ENCODE measurements around the gene ABCC1.

The ABCC1 gene

DNA sequence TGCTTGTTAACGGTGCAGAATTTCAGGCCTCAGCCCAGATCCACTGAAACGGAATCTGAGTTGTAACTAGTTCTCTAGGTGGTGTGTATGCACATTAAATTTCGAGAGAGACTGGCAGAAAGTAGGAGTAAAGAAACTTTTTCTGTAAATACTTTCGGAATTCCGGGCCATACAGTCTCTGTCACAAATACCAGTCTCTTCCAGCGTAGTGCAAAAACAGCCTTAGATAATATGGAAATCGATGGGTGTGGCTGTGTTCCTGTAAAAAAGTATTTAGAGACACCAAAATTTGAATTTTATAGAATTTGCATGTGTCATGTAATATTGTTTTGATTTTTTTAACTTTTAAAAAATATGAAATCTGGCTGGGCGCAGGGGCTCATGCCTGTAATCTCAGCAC is 109.7 kb downstream of the ABCC1 start:
- DNase-seq, result no peak

DNA sequence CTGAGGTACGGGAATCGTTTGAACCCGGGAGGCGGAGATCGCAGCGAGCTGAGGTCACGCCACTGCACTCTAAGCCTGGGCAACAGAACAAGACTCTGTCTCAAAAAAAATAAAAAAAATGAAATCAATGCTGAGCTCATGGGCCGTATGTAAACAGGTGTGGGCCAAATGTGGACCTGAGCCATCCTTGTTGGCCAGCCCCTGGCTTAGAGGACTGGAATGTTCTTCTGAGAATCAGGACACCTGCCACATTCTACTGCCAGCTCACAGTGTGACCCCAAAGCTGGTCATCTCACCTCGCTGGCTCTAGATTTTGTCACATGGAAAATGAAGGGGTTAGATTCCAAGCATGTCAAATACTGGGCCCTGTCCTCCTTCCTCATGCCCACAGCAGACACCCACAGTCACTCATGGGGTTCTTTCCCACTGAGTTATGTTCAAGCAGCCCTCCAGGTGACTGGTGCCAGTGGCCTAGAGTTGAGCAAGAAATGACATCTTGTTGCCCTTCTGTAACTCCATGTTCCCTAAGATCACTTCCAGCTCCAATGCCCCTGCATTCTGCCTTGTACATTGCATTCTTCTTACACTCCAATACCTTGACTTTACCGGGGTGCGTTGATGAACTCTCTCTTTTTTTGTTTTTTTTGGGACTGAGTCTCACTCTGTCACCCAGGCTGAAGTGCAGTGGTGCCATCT is 110.6 kb downstream of the ABCC1 start:
- no peak for DNase-seq

GRCh38 chr16:16062023-16062937 is 112.9 kb downstream of the ABCC1 start:
- no peak for DNase-seq

DNA sequence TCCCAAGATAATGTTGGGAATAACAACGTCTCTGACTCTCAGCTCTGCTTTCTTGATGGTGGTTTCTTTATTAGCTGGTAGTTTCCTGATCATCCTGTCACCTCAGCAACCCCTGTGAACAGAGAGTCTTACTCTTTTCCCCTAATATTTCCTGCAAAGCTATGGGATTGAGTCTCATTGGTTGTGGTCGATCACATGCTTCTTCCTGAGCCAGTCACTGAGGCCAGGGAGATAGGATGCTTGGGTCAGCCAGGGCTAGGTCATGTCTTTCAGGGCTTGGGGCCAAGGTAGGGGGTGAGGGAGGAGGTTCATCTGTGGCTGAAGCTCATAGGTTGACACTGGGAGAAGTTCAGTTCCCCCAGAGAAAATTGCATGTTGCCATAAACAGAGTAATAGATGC is 114.3 kb downstream of the ABCC1 start:
- no peak for DNase-seq

- no peak for DNase-seq
Observed at GRCh38 chr16:16064874-16065384, 115.5 kb downstream of the ABCC1 start.

DNA sequence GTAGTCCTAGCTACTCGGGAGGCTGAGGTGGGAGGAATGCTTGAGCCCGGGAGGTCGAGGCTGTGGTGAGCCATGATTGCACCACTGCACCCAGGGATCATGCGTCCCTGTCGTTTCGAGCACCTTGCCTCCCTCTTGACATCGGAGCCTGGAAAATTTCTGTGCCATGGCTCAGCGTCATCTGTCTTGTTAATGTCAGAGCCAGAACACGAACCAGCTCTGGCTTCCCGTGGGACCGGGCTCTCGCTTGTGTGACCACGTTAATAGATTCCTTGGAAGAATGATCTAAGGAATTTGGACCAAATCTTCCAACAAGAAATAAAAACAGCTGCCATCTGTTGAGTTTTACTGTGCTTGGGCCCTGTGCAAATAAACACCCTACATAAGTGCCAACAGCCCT is 117.7 kb downstream of the ABCC1 start:
- no peak for DNase-seq

- no peak for DNase-seq
Observed at GRCh38 chr16:16071631-16072244, 122.3 kb downstream of the ABCC1 start.

GRCh38 chr16:16073001-16073545 is 123.7 kb downstream of the ABCC1 start:
- no peak for DNase-seq

- DNase-seq, result no peak
Observed at GRCh38 chr16:16073891-16074881, 124.8 kb downstream of the ABCC1 start.

GRCh38 chr16:16075488-16076422 is 126.3 kb downstream of the ABCC1 start:
- no peak for DNase-seq

- no peak for DNase-seq
Observed at GRCh38 chr16:16076423-16076813, 127.0 kb downstream of the ABCC1 start.

GRCh38 chr16:16080465-16081065 is 131.1 kb downstream of the ABCC1 start:
- DNase-seq, result no peak

- no peak for DNase-seq
Observed at GRCh38 chr16:16081141-16081540, 131.7 kb downstream of the ABCC1 start.

GRCh38 chr16:16082255-16082654 is 132.8 kb downstream of the ABCC1 start:
- DNase-seq, result no peak

- DNase-seq, result peak; percentile 48
Observed at GRCh38 chr16:16083421-16084156, 134.2 kb downstream of the ABCC1 start.

DNA sequence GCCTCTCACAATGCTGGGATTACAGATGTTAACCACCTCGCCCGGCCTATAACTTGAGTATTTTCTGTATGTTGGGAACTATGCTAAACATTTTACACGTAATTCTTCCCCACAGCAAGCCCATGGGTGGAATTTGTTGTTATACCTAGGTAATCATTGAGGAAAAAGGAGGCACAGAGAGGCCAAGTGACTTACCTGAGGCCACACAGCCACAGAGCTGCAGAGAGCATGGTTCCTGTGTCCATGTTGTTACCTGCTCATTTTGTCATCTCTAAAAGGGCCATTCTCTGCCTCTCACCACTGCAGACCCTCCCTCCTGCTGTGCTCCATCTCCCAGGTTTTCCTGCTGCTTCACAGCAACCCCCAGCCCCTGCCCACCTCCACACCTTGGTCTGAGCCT is 135.5 kb downstream of the ABCC1 start:
- no peak for DNase-seq

DNA sequence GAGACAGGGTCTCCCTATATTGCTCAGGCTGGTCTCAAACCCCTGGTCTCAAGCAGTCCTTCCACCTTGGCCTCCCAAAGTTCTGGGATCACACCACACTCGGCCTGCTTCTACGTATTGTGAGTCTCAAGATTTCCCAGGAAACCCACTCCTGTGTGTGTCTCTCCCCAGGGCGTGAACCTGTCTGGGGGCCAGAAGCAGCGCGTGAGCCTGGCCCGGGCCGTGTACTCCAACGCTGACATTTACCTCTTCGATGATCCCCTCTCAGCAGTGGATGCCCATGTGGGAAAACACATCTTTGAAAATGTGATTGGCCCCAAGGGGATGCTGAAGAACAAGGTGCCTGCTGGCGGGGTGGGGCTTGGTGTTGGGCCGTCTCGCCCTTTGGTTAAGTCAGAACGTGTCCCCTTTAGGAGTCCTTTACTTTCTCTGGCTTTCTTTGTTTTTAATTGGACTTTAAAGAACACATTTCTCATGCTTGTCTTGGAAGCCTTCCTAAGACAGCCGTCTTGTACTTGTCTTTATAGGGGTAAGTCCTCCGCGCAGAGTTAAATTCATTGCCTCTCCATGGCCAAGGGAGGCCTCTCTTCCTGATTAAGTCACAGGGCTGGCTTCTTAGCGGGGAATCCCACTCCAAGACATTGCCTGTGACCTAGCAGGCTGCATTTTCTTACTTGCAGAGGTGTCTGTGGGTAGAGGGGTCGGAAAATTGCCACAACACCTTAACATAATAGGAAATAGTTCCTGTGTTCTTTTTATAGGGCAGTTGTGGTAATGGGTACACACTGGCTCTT is 137.4 kb downstream of the ABCC1 start:
- DNase-seq, result no peak

DNA sequence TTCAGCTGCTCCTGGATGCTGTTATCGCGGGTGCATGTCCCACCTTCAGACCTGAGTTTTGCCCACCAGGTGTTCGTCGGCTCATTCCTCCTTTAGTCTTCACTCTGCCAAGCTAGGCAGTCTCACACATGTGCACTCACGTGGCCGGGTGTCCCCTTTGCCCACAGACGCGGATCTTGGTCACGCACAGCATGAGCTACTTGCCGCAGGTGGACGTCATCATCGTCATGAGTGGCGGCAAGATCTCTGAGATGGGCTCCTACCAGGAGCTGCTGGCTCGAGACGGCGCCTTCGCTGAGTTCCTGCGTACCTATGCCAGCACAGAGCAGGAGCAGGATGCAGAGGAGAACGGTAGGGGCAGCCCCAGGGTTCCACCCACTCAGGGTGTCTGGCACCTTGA is 140.8 kb downstream of the ABCC1 start:
- DNase-seq, result no peak
